HepG2 (cell line): ENCODE results near the gene VWA2. TPM values are rescaled to one million over a fixed set of nuclear protein-coding genes. Genes with fewer than 3 reads are reported as not detected.

Experiments
- ATAC-seq: fragments of 200-7000 bp; cut with Tn5 transposase; 3 replicates; pipeline ENCODE4 v1.9.1; 2020; ENCODE audit warnings: mild to moderate bottlenecking, moderate library complexity
- BruUV-seq: library from RNA; stranded (reverse); fragments of 400-500 nt; replicated peaks from 2 replicates; lab custom pipeline; 2021; lab: Mats Ljungman, UMichigan
- CTCF ChIA-PET: fragments of 300-600 bp; formaldehyde crosslinking; extraction: SDS; loops from one replicate; lab custom pipeline; 2021; ENCODE audit warnings: low total read pairs, inconsistent platforms, low intra/inter-chr PET ratio; lab: Yijun Ruan, JAX
- POLR2A ChIA-PET: fragments of 350-600 bp; sonication (Branson Sonifier 250); formaldehyde crosslinking; loops from one replicate; lab custom pipeline; 2020; ENCODE audit warnings: antibody characterized with exemption, inconsistent platforms; lab: Yijun Ruan, JAX
- DNase-seq: peaks from one replicate; pipeline ENCODE4 v3.0.0-alpha.2; 2015; ENCODE audit warnings: low spot score
- FAIRE-seq: peaks from 3 replicates; lab custom pipeline; 2011; peaks lifted over from hg19 to GRCh38; lab: Jason Lieb, UNC
- H2AFZ ChIP-seq: one replicate; pipeline ENCODE4 v1.6.1; 2011; ENCODE audit warnings: low read length, inconsistent platforms
- H3K27ac ChIP-seq: fragments of 300-600 bp; 3 replicates; pipeline ENCODE4 v1.8.0; 2011; ENCODE audit warnings: mixed run types, mild to moderate bottlenecking, mixed read lengths, low read length, inconsistent platforms; ENCODE audit not compliant: insufficient read depth; ENCODE audit errors: extremely low read length
- H3K27me3 ChIP-seq, 2 experiments: fragments of 200-600 bp in 1 of 2; 2 replicates in 1 of 2; 3 replicates in 1 of 2; pipeline versions ENCODE4 v1.6.0 to v1.8.0; 2011; ENCODE audit warnings: low read length in 2 of 2, mild to moderate bottlenecking in 2 of 2, moderate library complexity in 2 of 2, inconsistent platforms in 1 of 2; ENCODE audit not compliant: insufficient read depth in 2 of 2, control insufficient read depth in 1 of 2
- H3K36me3 ChIP-seq, 2 experiments: fragments of 200-600 bp in 1 of 2; replicated peaks in 1 of 2; 2 replicates in 1 of 2; 3 replicates in 1 of 2; pipeline versions ENCODE4 v1.5.1 to v1.8.0; 2011; ENCODE audit warnings: low read length in 2 of 2, inconsistent platforms in 1 of 2; ENCODE audit not compliant: insufficient read depth in 2 of 2, control insufficient read depth in 1 of 2
- H3K4me1 ChIP-seq: 2 replicates; pipeline ENCODE4 v1.5.1; 2012; ENCODE audit warnings: low read length, inconsistent platforms; ENCODE audit not compliant: insufficient read depth
- H3K4me2 ChIP-seq: 2 replicates; pipeline ENCODE4 v1.6.0; 2011; ENCODE audit warnings: low read depth, low read length, inconsistent platforms
- H3K4me3 ChIP-seq, 3 experiments: fragments of 200-600 bp in 1 of 3; sonication (generic), shearing (Covaris generic) in 1 of 3; replicated peaks in 1 of 3; 2 replicates each; pipeline ENCODE4 v1.5.1; 2011 to 2016; ENCODE audit warnings: low read length in 3 of 3, inconsistent platforms in 2 of 3, low read depth in 2 of 3, mild to moderate bottlenecking in 2 of 3, control low read depth in 1 of 3, mixed read lengths in 1 of 3; ENCODE audit not compliant: insufficient read depth in 1 of 3
- H3K79me2 ChIP-seq: one replicate; pipeline ENCODE4 v1.6.1; 2011; ENCODE audit warnings: low read length, inconsistent platforms; ENCODE audit not compliant: insufficient read depth
- H3K9ac ChIP-seq: 2 replicates; pipeline ENCODE4 v1.6.0; 2011; ENCODE audit warnings: mild to moderate bottlenecking, low read depth, low read length, inconsistent platforms; ENCODE audit not compliant: insufficient read depth
- H3K9me3 ChIP-seq: 2 replicates; pipeline ENCODE4 v1.5.1; 2012; ENCODE audit warnings: mild to moderate bottlenecking, low read length
- H4K20me1 ChIP-seq: 2 replicates; pipeline ENCODE4 v1.6.0; 2011; ENCODE audit warnings: inconsistent platforms, mild to moderate bottlenecking, low read length, moderate library complexity; ENCODE audit not compliant: insufficient read depth
- CHD4 ChIP-seq: fragments of 200-600 bp; sonication (generic); IDR thresholded peaks from 2 replicates; pipeline ENCODE4 v1.7.0; 2017; ENCODE audit warnings: mild to moderate bottlenecking, low read length, borderline replicate concordance
- KAT2B ChIP-seq: fragments of 150-350 bp; IDR thresholded peaks from 2 replicates; pipeline ENCODE4 v1.6.1; 2014; ENCODE audit warnings: low read depth, low read length, borderline replicate concordance
- NFE2L1 ChIP-seq: sonication (generic); formaldehyde crosslinking; IDR thresholded peaks from 2 replicates; pipeline ENCODE4 v1.4.0; 2020; ENCODE audit warnings: missing genetic modification reagents, mild to moderate bottlenecking, borderline replicate concordance
- SIX1 ChIP-seq: sonication (generic); formaldehyde crosslinking; IDR thresholded peaks from 2 replicates; pipeline ENCODE4 v1.4.0; 2020; ENCODE audit warnings: missing genetic modification reagents, borderline replicate concordance
- SNAPC4 ChIP-seq: sonication (generic); formaldehyde crosslinking; IDR thresholded peaks from 2 replicates; pipeline ENCODE4 v1.4.0; 2020; ENCODE audit warnings: mild to moderate bottlenecking, missing genetic modification reagents
- TFAP4 ChIP-seq: sonication (generic); IDR thresholded peaks from 2 replicates; pipeline ENCODE4 v1.6.1; 2016; ENCODE audit warnings: low read depth, borderline replicate concordance
- ZNF687 ChIP-seq: sonication (generic); formaldehyde crosslinking; IDR thresholded peaks from 2 replicates; pipeline ENCODE4 v1.5.1; 2020; ENCODE audit warnings: mild to moderate bottlenecking, missing genetic modification reagents, moderate library complexity
- WGBS: methylation state at CpG from one replicate; pipeline ENCODE4 v1.1.6; 2017; ENCODE audit warnings: low lambda C conversion rate; 5-methylcytosine and 5-hydroxymethylcytosine counted together
- in situ Hi-C: cut with HindIII; loops from 2 replicates; pipeline ENCODE4 v1.10.0; 2017; ENCODE audit warnings: low pct_unique_long_range_greater_than_20kb; ENCODE audit not compliant: extremely low pct_ligation_motif_present
- intact Hi-C: fragments of 100-400 bp; cut with micrococcal nuclease; formaldehyde crosslinking; loops from one replicate; pipeline ENCODE4 v1.10.0; 2022; ENCODE audit not compliant: unreplicated experiment
- polyA plus RNA-seq, 8 experiments: library from polyadenylated mRNA; depleted of rRNA in 3 of 8; stranded (reverse) in 7 of 8; unstranded in 1 of 8; fragments of >200 nt; fragmentation: Illumina TruSeq in 4 of 8; extraction: Trizol in 4 of 8; gene quantifications; 2 replicates each; pipeline versions ENCODE4 v1.2.1 to v1.2.3, GENCODE V29; 2011 to 2016; ENCODE audit warnings: low read depth in 4 of 8, missing spikeins in 1 of 8, mixed read lengths in 1 of 8; ENCODE audit not compliant: insufficient read depth in 1 of 8
- total RNA-seq, 5 experiments: library from RNA; depleted of rRNA; stranded (reverse); fragments of >200 nt; fragmentation: Illumina TruSeq; extraction: Trizol; gene quantifications; 2 replicates each; pipeline ENCODE4 v1.2.3, GENCODE V29; 2016; ENCODE audit warnings: low read depth in 1 of 5

VWA2 gene
- total and polyA plus RNA-seq, 2 of the 13 experiments (the other 11 are each of a cell fraction or from before 2014, with no cell fraction given), result not detected

- TF ChIP-seq SNAPC4 (CRISPR knock-in tag), result no peak
Observed at GRCh38 chr10:114195079-114195478, 44.0 kb upstream of the VWA2 start (continued).

- BruUV-seq, result no TSS peak
- Histone ChIP-seq H3K4me1 (no peaks in the 10 kb centered on the region), H2AFZ (no peak overlapping the region), H3K79me2 (no peaks in the 10 kb centered on the region), H3K27me3 (0 out of 5 replicates have a peak, but pooled peaks cover 0 to 4% of the 10 kb centered on the region in 2 experiments), H3K9ac (no peak overlapping the region), H3K4me3 (no peak overlapping the region), H3K27ac (no peak overlapping the region), H3K4me2 (no peak overlapping the region), H4K20me1 (no peaks in the 10 kb centered on the region), H3K36me3 (no peaks in the 10 kb centered on the region), H3K9me3 (no peaks in the 10 kb centered on the region)
- ChIA-PET CTCF (no interaction called here), POLR2A (no interaction called here)
- 38% methylated on average over 4 of the region's 4 CpGs for WGBS
- intact Hi-C loops, result no loop called here
- in situ Hi-C loops, result no loop called here
- DNase-seq (no peak), FAIRE-seq (no peak), ATAC-seq (no peak)
- no peak for TF ChIP-seq NFE2L1
- no peak for TF ChIP-seq CHD4
- TF ChIP-seq ZNF687 (CRISPR knock-in tag), result no peak
- no peak for TF ChIP-seq SIX1 (CRISPR knock-in tag)
- no peak for TF ChIP-seq KAT2B
- no peak for TF ChIP-seq TFAP4
Observed at GRCh38 chr10:114199239-114199638, 39.8 kb upstream of the VWA2 start.
